Hematopoietic multipotent progenitor cell treated with erythropoietin and hydrocortisone succinate and interleukin-3 and kit ligand, for 8 days (in vitro differentiated cells): Measurements from ENCODE around the gene LAMB4.

Source experiments
- DNase-seq: peaks from one replicate; pipeline ENCODE4 v3.0.0-alpha.2; 2015

The LAMB4 gene

GRCh38 chr7:107989618-107990373 lies 140.4 kb downstream of the LAMB4 start:
- no peak for DNase-seq

- no peak for DNase-seq
Observed at GRCh38 chr7:107982918-107983389, 147.2 kb downstream of the LAMB4 start.

GRCh38 chr7:107982042-107982840 lies 147.9 kb downstream of the LAMB4 start:
- DNase-seq, result no peak

GRCh38 chr7:107981466-107981865 lies 148.7 kb downstream of the LAMB4 start:
- DNase-seq, result no peak

- DNase-seq, result no peak
Observed at GRCh38 chr7:107980671-107981190, 149.4 kb downstream of the LAMB4 start.

- DNase-seq, result no peak
Observed at GRCh38 chr7:107980171-107980570, 150.0 kb downstream of the LAMB4 start.

- DNase-seq, result no peak
Observed at GRCh38 chr7:107978815-107979408, 151.2 kb downstream of the LAMB4 start.

GRCh38 chr7:107977048-107977447 lies 153.1 kb downstream of the LAMB4 start:
- DNase-seq, result no peak

GRCh38 chr7:107976620-107977019 lies 153.5 kb downstream of the LAMB4 start:
- DNase-seq, result no peak

GRCh38 chr7:107975394-107976013 lies 154.7 kb downstream of the LAMB4 start:
- no peak for DNase-seq

GRCh38 chr7:107973861-107974260 lies 156.3 kb downstream of the LAMB4 start:
- no peak for DNase-seq
